HG03439 (cell line): ENCODE measurements around the gene TTC17.
"Not testable (repeated sequence)": the region's sequence is repeated elsewhere in the genome, so short reads cannot be mapped to it uniquely, and the experiment has no call there.

Experiments
- ATAC-seq: cut with Tn5 transposase; IDR thresholded peaks from one replicate; pipeline ENCODE4 v1.9.1; 2021; ENCODE audit warnings: mild to moderate bottlenecking, moderate library complexity; ENCODE audit not compliant: unreplicated experiment

Gene TTC17

DNA sequence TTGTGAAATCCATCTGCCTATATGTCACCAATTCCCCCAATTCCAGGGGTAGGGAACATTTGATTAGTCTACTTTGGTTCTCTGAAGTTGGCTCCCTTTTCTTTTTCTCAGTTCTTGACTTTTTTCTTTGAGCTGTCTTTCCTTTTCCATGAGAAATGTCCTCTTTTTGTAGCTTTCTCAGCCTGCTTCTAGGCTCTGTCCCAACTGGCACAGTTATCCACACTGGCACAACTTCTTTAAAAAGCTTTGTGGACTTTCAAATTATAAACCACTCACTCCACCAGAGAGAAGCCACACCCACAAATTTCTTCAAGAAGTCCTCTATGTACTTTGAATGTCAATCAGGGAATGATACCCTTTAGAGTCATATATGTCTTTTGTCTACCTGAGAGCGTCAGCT, 100.5 kb downstream of the TTC17 start:
- no peak for ATAC-seq

DNA sequence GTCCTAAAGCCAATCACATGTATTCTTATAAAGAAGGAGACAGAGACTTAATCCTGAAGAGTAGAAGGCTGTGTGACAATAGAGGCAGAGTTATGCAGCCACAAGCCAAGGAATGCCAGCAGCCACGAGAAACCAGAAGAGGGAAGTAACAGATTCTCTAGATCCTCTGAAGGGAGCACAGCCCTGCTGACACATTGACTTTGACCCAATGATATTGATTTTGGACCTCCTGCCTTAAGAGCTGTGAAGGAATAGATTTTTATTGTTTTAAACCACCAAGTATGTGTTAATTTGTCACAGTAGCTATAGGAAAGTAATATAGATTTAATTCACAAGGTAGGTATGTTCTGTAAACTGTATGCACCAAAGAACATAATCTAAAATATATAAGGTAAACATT, 103.6 kb downstream of the TTC17 start:
- ATAC-seq = no peak

DNA sequence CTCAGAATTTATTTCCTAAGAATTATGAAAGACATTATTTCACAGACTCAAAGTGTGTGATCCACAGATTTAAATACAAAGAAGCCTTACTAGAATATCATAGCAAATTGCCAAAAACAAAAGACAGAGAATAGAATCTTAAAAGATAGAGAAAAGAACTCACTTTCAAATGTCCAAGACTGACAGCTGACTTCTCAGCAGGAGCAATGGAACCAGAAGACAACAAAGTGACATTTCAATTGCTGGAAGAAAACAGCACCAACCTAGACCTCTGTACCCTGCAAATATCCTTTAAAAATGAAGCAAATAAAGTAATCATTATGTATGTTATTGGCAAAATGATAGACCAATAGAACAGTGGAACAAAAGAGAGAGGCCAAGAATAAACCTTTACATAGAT, 109.2 kb downstream of the TTC17 start:
- no peak for ATAC-seq

DNA sequence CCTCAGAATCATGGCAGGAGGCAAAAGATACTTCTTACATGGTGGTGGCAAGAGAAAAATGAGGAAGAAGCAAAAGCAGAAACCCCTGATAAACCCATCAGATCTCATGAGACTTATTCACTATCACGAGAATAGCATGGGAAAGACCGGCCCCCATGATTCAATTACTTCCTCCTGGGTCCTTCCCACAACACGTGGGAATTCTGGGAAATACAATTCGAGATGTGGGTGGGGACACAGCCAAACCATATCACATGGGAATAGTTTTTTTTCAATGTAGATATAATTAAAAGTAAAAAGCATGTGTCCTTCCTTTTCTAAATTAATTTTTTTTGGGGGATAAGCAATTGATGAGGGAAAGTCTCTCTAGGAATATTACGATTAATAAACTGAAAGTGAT, 118.8 kb downstream of the TTC17 start:
- ATAC-seq = not testable (repeated sequence)

GRCh38 chr11:43486141-43486540, 127.4 kb downstream of the TTC17 start:
- no peak for ATAC-seq

- no peak for ATAC-seq
These were observed 131.2 kb downstream of the TTC17 start for GRCh38 chr11:43489869-43490465.

- no peak for ATAC-seq
These were observed 134.0 kb downstream of the TTC17 start for GRCh38 chr11:43492701-43493100.

- no peak for ATAC-seq
These were observed 134.7 kb downstream of the TTC17 start for GRCh38 chr11:43493431-43493830.

DNA sequence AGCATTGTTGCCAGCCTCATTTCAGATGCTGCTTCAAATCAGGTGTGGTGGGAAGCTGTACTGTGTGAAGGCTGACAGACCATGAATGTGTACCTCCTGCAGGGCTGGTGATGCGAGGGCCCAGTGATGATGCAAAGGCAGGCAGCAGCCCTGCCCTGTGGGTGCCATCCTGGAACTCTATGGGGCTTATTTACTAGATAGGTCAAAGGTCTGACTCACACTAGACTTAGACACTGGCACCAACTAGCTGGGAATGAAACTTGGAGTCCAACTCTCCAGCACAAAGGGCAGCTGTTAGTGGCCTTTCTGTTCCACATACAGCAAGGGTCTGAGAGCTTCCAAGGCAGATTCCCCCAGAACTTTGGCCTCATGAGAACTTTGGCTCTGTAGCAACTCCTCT, 138.4 kb downstream of the TTC17 start:
- ATAC-seq = no peak

DNA sequence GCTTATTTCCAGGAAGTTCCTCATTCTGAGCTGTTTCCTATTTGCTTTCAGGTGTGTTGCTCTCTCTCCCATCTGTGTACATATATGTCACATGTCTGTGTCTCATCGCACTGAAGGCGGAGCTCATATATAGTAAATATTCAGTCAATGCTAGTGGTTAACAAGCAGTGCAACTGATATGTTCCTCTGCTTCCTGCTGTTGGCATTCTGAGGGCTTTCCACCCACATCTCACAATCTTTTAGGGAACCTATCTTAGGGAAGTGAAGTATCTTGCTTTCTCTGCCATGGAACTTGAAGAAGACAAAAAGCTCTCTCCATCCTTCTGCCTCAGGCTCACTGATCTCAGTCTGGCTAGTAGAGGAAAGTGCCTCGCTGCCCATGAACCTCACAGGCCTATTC, 139.8 kb downstream of the TTC17 start:
- ATAC-seq = no peak

DNA sequence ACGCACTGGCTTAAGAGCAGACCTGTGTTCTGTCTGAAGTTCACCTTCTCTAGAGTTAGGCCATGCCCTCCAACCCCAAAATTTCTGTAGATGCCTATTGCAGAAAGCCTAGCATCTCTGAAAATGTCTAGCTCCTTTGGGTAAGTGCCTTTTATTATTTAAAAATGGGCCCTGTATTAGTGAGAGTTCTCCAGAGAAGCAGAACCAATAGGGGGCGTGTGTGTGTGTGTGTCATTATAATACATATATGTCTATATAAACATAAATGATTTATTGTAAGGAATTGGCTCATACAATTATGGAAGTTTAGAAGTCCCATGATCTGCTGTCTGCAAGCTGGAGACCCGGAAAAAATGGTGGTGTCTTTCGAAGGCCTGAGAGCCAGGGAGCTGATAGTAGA, 144.7 kb downstream of the TTC17 start:
- no peak for ATAC-seq

DNA sequence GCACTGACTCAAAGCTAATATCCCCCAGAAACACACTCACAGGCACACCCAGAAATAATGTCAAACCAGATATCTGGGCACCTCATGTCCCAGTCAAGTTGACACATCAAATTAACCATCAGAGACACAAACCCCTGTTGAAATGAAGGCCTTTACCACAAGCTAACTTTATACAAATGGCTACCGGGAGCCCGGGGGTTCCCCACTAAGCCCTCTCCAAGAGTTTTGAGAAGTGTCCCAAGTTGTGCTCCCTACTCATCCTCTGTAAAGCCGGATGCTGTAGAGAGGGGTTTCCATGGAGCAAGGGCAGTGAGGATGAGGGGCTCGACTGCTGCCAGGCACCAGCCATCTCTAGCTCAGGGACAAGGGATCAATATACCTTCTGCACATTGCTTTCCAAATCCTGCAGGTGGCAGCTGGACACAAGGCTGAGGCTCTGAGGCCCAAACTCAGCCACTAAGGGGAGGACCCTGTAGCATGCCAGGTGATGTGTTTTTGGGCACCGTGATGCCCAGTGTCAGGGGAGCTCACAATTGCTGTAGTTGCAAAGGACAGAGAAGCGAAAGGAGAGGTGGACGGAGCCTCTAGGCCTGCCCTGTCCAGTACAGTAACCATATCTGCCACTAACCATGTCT, 145.7 kb downstream of the TTC17 start:
- ATAC-seq = no peak

GRCh38 chr11:43505171-43505570, 146.5 kb downstream of the TTC17 start:
- ATAC-seq = no peak

DNA sequence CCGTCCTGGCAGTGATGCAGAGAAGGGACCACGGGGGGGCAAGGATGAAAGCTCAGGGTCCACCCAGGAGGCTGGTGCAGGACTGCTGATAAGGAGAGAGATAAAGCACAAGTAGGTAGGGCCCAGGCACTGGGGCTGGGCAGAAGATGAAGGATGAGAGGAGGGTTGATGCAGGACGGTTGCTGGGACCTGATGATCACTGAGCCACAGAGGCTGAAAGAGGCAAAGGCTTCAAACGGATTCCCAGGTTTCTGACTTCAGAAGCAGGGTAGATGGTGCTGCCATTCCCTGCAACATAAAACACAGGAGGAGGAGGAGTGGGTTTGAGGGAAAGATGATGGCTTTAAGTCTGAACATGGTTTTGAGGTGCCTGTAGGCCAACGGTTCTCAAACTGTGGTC, 148.5 kb downstream of the TTC17 start:
- no peak for ATAC-seq

DNA sequence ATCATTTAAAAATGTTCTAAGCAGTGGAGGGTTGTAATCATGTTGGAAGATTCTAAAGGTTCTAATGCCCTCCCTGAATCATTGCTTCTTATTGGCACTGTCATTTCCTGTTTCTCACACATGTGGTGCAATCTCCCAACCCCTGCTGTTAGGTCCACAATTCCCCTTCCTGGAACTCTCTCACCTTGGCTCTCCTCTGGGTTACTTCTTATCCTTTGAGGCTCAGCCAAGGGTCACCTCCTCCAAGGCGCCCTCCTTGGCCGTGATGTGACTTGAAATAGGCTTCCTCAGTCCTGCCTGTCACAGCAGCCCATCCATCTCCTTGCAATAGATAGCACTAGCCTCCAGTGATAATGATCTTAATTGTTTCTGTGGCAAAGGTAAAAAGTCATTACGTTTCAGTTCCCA, 149.8 kb downstream of the TTC17 start:
- ATAC-seq = no peak

- ATAC-seq = no peak
These were observed 153.2 kb downstream of the TTC17 start for GRCh38 chr11:43511959-43512358.

- no peak for ATAC-seq
These were observed 156.4 kb downstream of the TTC17 start for GRCh38 chr11:43515090-43515489.

DNA sequence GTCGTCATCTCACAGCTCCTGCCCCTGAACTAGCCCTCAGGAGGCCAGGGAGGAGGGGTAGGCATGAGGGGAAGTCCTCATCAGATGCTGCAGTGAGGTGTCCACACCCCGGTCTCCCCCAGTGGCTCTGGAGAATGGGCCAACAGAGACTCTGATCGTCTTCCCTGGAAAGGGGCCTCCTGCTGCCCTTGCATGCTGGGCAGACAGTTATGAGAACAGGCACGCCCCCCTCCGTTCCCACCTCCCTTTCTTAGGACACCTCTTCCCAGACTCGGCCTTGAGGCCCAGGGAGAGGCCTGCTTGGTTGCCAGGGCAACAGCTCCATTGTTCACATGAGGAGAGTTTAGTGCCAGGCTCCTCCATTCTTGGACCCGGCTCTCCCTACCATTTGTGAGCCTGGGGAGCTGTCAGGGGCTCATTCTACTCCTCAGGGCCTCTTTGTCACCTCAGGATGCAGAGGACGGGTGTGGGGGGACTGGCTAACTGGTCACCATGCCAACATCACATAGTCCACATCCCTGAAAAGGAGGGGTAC, 157.7 kb downstream of the TTC17 start:
- ATAC-seq = no peak

- ATAC-seq = no peak
These were observed 158.8 kb downstream of the TTC17 start for GRCh38 chr11:43517518-43517917.

DNA sequence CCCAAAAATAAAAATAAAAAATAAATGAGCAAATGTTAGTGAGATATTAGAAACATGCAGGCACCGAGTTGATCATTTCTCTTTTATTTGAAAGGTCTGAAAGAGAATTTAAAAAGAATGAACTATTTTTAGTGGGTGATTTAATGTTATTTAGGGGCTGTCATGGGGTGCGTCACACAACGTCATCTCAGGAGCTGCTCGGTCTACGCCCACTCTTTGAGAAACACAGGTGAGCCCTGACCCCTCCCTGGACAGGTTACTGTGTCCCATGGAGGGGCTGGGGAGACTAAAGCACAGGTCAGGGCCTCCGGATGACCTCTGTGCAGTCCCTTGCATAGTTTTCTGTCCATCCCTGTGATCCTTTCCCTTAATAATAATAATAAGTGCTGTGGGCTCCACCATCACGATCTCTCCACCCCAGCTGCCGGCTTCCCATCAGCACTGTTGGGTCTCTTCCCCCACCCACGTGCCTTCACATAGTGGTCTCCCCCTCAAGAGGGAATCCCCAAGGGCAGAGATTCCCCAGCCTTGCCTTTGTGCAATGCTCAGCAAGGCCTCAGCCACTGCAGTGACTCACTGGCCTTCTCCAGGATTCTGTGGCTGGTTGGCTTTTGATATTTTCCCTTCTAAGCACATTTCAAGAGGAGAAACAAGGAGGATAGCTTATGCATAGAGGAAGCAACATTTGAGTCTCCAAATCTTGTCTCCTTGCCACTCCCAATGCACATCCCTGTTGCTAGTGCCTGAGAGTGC, 159.9 kb downstream of the TTC17 start:
- ATAC-seq = no peak

DNA sequence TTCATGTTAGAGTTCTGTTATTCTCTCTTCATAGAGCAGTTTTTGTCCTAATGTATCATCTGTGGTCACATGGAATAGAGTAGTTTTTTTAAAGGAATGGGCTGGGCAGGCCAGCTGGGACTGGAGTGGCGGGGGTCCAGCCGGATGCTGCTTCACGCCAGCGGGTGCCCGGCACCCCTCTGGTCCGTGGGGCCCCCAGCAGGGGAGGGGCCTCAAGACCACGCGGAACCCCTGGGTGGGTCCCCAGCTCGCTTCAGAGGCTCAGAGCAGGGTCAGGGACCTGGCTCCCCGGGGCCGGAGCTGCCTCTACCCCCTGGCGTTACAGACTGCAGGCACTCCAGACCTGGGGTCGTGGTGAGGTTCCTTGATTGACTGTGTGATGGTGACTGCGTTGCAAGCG, 162.8 kb downstream of the TTC17 start:
- no peak for ATAC-seq

DNA sequence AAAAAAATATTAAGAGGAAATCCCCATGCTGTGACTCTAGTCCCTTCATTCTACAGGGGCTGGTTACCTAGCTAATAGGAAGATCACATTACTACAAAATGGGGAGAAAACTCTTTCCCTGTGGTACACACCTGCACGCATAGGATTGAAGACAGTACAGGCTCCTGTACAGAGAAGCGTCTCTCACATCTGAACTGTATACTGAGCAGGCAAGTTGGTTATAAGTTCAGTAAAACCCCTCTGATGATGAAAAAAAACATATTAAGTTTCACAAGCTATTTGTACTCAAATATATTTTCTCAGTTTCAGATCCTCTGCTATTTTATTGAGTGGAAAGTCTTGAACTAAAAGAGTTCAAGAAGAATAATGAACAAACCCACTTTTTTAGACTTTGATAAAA, 164.9 kb downstream of the TTC17 start:
- peak; percentile 47 for ATAC-seq
